ENCODE results near the gene MAML3. TPM values are rescaled to one million over a fixed set of nuclear protein-coding genes. Genes with fewer than 3 reads are reported as not detected.

The MAML3 gene
- total and polyA plus RNA-seq, 2 experiments from 2014 or later, result 1.7 to 6.5 TPM

- peaks cover 10% of the 10 kb centered on the region; the same call in 1 of the 2 replicates for H3K4me1 ChIP-seq (ENCODE audit: insufficient read depth)
- Mint-ChIP-seq H3K27ac (no peak overlapping the region), H3K9me3 (peaks cover 5% of the 10 kb centered on the region), H3K36me3 (ENCODE audit: low read depth) (peaks cover 5% of the 10 kb centered on the region; the same call in 2 of the 3 replicates), H3K27me3 (ENCODE audit: insufficient read depth, low read depth, poor library complexity) (peaks cover 9% of the 10 kb centered on the region), H3K4me1 (peaks cover 30% of the 10 kb centered on the region), H3K4me3 (no peak overlapping the region)
- no peak for TF ChIP-seq NANOG (IDR thresholded peaks at IDR 0.05; ENCODE audit: borderline replicate concordance)
- no peak for TF ChIP-seq ZNF114 (CRISPR knock-in tag; IDR thresholded peaks at IDR 0.05)
- no peaks in the 10 kb centered on the region for H3K27me3 ChIP-seq (ENCODE audit: insufficient read depth)
- no peak overlapping the region for H3K4me2 ChIP-seq
- H3K4me3 ChIP-seq, result no peak overlapping the region
- no peak overlapping the region for H2AFZ ChIP-seq
- no peaks in the 10 kb centered on the region for H3K79me2 ChIP-seq (replicated peaks; ENCODE audit: insufficient read depth)
- H3K27ac ChIP-seq (ENCODE audit: low read depth), result no peak overlapping the region
- no peaks in the 10 kb centered on the region for H3K36me3 ChIP-seq (ENCODE audit: insufficient read depth)
- no peaks in the 10 kb centered on the region for H4K20me1 ChIP-seq (replicated peaks; ENCODE audit: insufficient read depth)
- H3F3A ChIP-seq (replicated peaks; ENCODE audit: low read depth), result no peaks in the 10 kb centered on the region
- peaks cover 12% of the 10 kb centered on the region for H3K9me2 ChIP-seq (ENCODE audit: insufficient read depth)
- DNase-seq (ENCODE audit: low spot score), result no peak
- ATAC-seq, result no peak
These were observed 481.8 kb downstream of the MAML3 start for GRCh38 chr4:139672215-139672614.

GRCh38 chr4:139670775-139671174, 483.2 kb downstream of the MAML3 start:
- no peak overlapping the region for H3K4me3 ChIP-seq
- H3K27ac Mint-ChIP-seq, result no peak overlapping the region; the same call in 1 of the 2 replicates
- ATAC-seq, result no peak
- TF ChIP-seq JUNB (IDR thresholded peaks at IDR 0.05; ENCODE audit: unreplicated experiment) (no peak), POLR2AphosphoS5 (IDR thresholded peaks at IDR 0.05; ENCODE audit: low read depth) (no peak), NANOG (IDR thresholded peaks at IDR 0.05; ENCODE audit: borderline replicate concordance) (no peak), ZNF331 (CRISPR knock-in tag; IDR thresholded peaks at IDR 0.05; ENCODE audit: low read depth) (no peak), STAT1 (IDR thresholded peaks at IDR 0.05; ENCODE audit: unreplicated experiment) (no peak), EZH2 (IDR thresholded peaks at IDR 0.05; ENCODE audit: low read depth, unreplicated experiment) (no peak), REST (IDR thresholded peaks at IDR 0.05; ENCODE audit: unreplicated experiment) (no peak), ETS1 (IDR thresholded peaks at IDR 0.05) (no peak), ZNF114 (CRISPR knock-in tag; IDR thresholded peaks at IDR 0.05) (no peak), CREB1 (CRISPR knock-in tag; IDR thresholded peaks at IDR 0.05; ENCODE audit: low read depth) (no peak), ZNF462 (CRISPR knock-in tag; IDR thresholded peaks at IDR 0.05) (no peak)

More at GRCh38 chr4:139670775-139671174, 483.2 kb downstream of the MAML3 start:
- Histone ChIP-seq H2AFZ (no peak overlapping the region), H3K79me2 (replicated peaks; ENCODE audit: insufficient read depth) (no peaks in the 10 kb centered on the region), H3K27ac (ENCODE audit: low read depth) (no peak overlapping the region), H3K27me3 (ENCODE audit: insufficient read depth) (no peaks in the 10 kb centered on the region), H3K9me2 (ENCODE audit: insufficient read depth) (peaks cover 8% of the 10 kb centered on the region; the same call in 1 of the 2 replicates), H3K4me2 (no peak overlapping the region), H4K20me1 (replicated peaks; ENCODE audit: insufficient read depth) (no peaks in the 10 kb centered on the region), H3K4me1 (ENCODE audit: insufficient read depth) (peaks cover 18% of the 10 kb centered on the region), H3F3A (replicated peaks; ENCODE audit: low read depth) (no peaks in the 10 kb centered on the region), H3K36me3 (ENCODE audit: insufficient read depth) (no peaks in the 10 kb centered on the region)
- DNase-seq (ENCODE audit: low spot score), result no peak
- H3K9me3 Mint-ChIP-seq, result peaks cover 5% of the 10 kb centered on the region
- peaks cover 5% of the 10 kb centered on the region; the same call in 2 of the 3 replicates for H3K36me3 Mint-ChIP-seq (ENCODE audit: low read depth)
- peaks cover 39% of the 10 kb centered on the region for H3K4me1 Mint-ChIP-seq
- H3K27me3 Mint-ChIP-seq (ENCODE audit: insufficient read depth, low read depth, poor library complexity), result peaks cover 12% of the 10 kb centered on the region
- no peak overlapping the region for H3K4me3 Mint-ChIP-seq
